DMS 273 (cell line): ENCODE measurements around the gene NRG3.

Experiments used
- DNase-seq: peaks from one replicate; lab custom pipeline; 2025; ENCODE audit not compliant: unreplicated experiment; lab: John Stamatoyannopoulos, UW

The NRG3 gene

DNA sequence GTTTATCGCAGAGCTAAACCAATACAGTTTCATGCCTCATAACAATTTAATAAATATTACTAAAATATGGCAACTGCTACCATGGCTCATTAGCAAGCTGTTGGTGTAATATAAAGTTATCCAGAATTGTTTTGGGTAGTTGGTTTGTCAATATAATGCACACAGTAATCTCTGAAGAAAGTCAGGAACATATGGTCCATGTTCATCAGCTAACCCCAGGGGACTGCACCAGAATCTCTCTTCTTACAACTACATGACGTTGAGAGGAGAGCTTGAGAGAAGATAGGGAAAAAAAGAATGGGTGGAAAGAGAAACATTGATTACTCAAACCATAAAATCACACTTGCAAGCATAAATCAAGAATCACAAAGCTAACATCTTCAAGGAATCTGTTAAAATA is 333.7 kb downstream of the NRG3 start:
- DNase-seq = no peak

DNA sequence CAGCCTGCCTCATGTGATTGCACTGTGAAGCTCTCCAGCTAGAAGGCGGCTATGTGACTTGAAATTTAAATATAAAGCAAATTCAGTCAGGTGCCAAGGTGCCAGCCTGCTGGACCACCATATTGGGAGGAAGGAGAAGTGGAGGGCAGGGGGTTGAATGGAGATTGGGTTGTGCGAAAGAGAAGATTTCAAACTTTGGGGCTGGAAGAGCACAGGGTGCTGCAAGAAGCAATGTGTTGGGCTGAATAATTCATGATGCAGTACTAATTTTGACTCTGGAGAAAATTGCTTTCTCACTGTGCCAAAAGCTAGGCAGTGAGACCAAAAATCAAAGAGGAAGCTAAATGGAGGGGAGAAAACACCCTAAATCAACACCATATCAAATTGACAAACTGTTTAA is 335.3 kb downstream of the NRG3 start:
- DNase-seq = peak; percentile 1

DNA sequence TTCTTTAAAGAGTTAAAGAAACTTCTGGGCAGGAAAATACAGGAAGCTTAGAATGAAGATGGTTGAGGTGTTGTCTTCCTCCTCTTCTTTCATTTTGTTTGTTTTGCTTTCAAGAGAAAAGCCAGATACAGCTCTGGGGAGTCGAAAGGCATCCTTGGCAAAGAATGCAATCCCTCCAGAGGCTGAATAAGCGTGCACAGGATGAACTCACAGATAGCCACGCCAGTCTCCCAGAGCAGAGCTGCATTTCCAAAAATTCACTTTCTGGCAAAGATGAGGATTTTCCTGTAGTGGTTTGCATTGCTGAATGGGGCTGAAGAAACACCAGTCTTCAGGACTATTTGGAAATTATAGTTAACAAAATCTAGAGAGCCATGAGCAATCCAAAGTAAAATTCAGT is 336.4 kb downstream of the NRG3 start:
- no peak for DNase-seq

DNA sequence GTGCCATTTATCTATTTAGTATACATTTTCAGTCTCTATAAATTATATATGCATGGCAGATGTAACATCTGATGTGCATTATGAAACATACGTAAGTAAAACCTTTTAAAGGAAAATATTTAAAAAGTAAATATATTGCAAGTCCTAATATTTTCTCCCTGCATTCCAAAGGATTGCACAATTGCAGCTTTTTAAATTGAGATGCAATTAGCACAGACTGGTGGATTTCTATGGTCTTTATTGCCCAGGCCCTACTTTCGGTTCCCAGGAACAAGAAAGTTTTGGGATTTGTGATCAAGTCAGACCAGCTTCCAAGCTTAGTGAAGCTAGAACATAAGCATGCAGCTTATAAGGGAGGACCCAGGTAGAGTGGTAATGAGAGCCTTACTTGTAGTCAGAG is 337.8 kb downstream of the NRG3 start:
- DNase-seq = no peak

DNA sequence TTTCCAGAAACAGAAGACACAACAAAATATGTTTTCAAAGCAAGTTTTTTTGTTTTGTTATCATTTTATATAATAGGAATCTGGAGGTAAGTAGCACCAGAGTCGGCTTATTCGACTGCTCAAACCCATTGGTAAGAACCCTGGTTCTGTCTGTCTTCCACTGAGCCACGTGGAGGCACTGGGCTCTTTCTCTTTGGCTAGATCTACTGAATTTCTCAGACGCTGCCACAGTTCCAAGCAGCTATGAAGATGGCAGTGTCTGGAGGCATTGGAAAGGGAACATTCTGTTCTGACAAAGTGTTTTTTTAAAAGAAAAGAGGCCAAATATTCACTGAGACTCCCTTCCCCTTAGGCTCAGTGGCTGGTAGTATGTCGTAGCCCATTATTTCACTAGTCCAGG is 338.8 kb downstream of the NRG3 start:
- DNase-seq = no peak

DNA sequence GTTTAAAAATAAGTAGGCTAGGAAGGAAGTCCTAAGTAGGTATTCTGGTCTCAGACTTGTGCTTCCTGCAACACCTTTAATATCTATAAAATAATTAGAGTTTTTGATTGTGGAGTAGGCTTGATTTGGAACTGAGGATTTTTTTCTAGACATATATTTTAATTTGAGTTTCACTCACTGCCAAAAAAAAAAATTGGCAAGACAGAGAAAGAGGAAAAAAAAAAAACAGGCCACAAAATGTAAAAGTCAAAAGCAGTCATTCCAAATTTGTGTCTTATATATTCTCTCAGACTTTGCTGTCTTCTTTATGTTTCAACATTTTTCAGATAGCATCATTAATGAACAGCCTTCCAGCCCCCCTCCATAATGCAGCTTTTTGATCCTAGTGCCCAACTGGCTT is 346.1 kb downstream of the NRG3 start:
- no peak for DNase-seq

DNA sequence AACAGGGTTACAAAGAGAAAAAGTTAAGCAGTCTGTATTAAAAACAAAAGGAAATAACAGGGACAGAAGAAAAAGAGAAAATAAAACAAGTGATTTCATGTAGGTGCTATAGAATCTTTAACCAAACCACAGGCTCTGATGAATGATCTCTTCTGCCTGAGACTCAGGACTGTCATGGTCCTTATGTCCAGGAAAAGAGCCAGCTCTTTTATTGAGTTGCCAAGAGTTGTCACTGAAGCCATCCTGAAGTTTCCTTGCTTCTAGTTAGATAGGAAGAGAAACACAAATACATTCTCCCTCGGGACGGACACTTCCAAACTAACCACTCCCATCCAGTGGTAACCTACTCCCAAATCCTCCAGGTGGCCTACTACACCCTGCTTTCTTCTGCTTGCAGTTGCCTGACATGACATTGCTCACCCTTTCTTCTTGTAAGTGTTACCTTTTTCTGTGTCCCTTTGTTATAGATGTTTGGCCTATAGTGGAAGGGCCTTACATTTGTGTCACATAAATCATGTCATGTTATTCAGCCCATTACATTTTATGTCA is 346.7 kb downstream of the NRG3 start:
- DNase-seq = peak; percentile 14

DNA sequence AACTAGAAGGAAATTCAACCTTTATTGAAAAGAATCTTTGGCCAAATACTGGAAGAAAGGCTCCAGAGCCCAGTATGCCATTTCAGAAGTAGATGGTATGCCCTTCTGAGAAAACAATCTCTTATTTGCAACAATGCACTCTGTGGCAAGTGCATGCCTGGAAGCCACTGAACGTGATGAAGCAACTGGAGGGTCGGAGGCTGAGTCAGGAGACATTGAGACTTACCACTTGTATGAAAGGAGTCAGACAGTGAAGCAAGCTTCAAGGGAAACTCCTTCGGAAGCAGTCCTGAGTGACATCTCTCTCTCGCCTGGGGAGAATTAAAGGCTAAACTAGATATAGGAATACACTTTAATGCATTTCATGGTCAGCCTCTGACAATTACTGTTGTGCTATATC is 353.7 kb downstream of the NRG3 start:
- DNase-seq = no peak

DNA sequence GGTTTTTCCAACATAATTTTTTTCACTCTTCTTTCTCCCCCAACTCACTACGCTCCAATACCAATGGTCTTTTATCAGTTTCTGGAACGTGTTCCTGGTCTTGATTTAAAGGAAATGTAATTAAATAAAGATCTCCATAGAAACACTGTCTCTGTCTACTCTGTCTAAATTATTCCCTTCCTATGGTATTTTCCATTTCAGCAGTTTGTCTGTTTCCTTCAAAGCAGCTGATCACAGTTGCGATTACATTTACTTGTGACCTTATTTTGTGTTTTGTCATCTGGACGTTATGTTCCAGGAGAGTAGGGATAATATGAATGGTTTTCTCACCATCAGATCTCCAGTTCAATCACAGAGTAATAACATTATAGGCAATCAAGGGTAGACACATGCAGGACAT is 359.2 kb downstream of the NRG3 start:
- no peak for DNase-seq

DNA sequence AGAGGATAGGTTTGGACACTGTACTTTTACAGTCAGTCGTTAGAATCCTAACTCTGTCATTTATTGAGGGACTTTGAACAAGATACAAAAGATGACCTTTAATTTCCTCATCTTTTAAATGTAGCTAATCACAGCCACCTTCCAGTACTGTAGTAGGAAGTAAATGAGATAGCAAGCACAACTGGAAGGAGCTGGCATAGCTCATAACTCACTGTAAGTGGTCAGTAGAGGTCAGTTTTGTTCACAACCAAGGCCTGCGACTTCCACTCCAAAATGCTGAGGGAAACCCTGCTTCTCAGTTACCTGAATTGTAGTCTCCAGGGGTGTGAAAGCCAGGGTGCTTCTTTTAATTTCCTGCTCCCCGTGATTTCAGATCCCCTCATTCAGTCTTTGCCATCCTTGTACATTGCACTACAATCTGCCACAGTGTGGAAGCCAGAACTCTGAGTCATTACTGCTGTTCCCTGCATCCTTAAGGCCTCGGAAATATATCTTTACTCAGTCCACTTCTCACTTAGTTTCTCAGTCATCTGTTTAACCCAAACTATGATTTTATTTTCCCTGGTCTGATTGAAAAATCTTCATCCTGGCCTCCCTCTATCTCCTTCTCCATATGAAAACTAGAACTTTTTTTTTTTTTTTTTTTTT is 361.2 kb downstream of the NRG3 start:
- DNase-seq = no peak

DNA sequence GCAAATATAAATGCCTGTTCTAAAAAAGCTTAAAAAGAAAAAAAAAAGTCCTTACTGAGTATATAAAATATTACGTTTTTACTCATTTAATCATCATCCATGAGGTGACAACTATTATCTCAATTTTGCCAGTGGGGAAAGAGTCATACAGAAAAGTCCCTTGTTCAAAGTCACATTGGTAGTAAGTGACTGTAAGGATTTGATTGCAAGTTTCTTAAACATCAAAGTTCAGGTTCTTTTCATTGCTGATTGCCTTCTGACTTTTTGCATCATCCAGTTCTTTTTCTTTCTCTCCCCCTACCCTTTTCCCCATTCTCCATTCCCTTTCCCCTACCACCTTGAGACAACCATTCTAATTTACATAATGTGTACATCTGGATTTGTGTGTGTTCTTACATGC is 363.3 kb downstream of the NRG3 start:
- DNase-seq = no peak

DNA sequence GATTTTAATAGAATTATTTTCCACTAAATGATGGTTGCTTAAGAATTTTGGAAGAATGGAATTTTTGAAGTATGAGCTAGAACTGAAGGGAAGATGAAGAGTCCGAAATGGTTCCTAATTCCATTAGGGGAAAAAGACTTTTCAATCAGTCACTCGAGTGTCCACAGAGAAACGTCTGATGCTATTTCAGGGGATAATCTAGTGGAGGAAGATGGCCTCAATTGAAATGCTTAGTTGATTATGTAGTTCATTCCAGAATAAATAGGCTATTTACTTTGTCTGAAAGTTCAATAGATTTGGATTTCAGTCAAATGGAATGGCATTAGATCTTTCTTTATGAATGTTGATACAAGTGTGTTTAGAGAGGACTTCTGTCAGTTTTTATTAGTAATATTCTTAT is 365.4 kb downstream of the NRG3 start:
- DNase-seq = no peak

DNA sequence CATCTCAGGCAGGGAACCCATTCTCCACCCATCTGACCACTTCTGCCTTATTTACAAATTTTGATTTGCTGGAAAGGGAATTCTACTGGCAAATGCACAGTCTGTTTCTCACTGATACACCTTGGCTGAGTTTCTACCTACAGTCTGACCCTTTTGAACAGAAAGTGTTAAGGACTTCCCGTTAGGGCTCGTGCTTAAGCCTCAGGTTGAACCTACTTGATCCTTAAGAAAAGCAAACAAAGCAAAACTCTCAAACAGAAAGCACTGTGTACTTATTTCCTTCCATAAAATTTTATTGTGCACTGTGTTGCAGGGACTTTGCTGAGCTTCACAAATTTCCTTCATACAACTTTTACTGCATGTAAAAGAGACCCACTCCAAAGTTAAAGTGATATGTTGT is 367.8 kb downstream of the NRG3 start:
- DNase-seq = no peak

DNA sequence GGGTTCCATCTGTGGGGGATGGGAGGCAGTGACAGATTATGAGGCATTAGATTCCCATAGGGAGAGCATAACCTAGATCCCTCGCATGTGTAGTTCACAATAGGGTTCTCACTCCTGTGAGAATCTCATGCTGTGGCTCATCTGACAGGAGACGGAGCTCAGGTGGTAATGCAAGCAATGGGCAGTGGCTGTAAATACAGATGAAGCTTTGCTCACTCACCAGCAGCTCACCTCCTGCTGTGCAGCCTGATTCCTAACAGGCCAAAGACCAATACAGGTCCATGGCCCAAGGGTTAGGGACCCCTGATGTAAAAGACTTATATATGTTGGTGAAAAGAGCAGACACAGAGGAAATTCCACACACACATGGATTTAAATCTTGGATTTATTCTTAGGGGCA is 370.2 kb downstream of the NRG3 start:
- no peak for DNase-seq

DNA sequence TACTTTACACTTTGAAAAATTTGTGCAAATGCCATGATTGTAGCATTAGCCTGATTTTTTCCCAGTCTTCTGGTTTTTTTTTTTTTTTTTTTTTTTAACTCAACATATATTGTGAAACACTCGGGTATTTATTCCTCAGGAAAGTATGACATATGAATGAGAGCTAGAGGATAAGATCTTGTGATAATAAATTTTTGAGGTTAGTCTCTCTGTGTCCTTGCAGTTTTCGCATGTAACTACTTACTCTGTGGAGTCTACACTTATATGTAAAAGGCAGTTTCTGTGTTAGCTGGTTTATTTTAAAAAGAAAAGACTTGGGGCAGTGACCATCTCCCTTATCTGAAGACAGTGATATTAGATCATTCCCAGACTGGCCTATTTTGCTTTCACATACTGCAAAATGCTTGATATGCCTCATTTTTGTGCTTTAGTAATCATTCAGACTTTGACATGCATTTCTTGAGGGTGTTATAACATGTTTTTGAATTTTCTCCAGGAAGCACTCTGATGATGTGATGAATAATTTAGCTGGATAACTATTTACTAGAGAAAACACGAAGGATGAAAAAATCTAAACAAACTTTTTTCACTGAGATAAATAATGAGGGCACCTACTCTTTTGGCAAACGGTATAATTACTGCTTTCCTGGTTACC is 371.0 kb downstream of the NRG3 start:
- DNase-seq = no peak

DNA sequence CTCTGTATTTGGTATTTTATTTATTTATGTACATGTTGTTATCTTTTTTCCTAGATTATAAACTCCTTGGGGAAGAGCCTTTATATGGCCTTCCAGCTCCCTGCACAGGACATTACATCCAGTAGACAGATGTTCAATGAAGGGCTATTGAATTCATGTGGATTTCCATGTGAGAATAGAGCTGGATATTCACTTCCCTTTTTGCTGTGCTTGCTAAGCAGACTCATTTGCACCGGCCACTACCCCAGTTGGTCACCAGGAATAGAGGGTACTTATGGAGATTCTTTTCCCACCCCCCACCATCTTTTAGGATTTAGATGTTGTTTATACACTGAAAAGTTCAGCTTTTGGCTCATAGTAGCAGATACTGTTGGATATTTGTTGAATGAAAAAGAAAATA is 374.1 kb downstream of the NRG3 start:
- DNase-seq = no peak

DNA sequence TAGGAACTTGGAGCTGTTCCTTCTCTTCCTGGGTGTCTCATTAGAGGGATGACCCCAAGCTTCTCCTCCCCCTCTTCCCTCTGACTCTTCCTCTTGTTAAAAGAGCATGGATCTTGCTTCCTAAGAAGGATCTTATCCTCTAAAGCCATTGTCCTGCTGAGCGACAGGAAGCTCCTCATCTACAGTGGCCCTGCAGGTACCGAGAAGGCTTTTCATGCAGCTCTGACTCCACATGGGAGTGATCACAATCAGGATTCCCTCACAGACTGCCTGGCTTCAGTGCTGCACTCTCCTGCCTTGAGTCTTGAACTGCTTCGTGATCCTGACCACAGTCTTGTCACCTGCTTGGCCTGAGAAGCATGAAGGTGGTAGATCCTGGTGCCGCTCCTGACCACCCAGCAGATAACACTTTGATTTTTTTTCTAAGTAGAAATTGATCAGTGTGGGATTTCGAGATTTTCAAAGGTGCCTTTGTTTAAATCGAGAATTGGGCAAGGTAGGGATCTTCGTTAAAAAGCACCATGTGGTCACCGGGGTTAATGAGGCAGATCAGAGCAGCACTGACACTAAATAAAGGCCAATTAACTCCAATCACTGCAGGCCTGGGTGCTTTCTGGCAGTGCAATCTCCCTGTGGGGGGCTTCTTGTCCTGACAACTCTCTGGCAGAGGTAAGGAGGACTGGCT is 376.4 kb downstream of the NRG3 start:
- no peak for DNase-seq

DNA sequence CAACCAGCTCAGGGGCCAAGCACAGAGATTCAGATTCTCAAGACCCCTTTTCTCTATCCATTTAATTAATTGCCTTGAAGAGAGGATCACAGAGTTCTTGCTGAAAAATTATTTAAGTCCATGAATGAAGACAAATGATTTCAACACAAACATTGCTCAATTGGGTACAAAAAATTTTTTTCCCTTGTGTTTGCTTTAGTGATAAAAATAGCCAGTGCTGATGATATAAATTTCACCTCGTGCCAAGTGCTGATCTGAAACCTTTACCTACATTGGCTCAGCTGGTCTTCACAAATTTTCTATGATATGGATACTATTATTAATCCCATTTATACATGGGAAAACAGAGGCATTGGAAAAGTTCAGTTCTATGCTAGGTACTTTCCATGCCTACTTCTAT is 377.1 kb downstream of the NRG3 start:
- DNase-seq = no peak

DNA sequence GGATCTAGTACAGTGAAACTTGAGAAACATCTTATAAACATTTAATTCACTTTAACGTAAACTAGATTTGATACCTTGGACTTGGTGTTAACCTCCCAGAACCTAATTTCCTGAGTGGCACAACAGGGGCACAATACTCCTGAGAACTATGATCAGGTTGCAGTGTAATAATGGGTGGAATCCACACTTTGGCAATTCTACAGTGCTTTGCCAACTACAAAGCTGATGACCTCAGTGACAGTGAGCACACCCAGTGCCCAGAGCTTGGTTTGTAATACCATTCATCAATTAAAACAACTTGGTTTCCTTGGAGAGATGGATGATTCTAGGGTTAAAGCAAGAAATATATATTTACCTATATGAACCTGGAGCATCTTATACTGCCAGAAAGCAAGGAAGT is 379.2 kb downstream of the NRG3 start:
- no peak for DNase-seq

DNA sequence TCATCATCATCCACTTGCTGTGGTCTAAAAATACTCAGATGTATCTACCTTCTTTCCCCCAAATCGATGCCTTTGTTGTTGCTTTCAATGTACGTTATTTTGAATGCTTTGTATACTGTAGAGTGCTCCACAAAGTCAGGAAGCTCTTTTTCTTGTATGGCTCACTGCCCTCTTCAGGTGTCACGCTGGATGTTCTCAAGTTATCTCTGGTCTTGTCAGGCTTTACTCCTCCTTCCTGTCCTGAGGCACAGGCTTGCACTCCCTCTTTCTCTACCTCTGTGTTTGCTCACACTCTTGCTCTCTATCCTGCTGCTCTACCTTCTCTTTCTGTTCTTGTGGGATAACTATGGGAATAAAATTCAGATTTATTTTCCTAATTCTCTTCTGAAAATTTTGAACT is 381.3 kb downstream of the NRG3 start:
- no peak for DNase-seq

DNA sequence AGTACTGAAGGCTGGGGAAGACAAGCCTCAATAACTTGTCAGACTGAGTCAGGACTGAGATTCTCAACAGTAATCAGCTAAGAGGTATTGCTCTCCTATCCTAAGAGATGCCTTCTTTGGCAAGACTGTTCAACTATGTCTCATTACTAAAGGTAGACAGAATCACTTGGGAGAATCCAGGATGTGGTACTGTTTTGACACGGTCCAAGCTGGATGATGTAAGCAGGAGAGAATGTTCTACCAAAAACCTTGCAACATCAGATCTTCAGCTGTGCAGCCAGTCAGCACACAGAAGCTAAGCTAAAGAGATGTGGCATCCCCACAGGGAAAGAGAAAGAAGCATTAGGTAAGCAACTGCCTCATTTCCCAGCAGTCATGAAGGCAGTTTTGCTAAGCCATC is 391.4 kb downstream of the NRG3 start:
- DNase-seq = no peak

DNA sequence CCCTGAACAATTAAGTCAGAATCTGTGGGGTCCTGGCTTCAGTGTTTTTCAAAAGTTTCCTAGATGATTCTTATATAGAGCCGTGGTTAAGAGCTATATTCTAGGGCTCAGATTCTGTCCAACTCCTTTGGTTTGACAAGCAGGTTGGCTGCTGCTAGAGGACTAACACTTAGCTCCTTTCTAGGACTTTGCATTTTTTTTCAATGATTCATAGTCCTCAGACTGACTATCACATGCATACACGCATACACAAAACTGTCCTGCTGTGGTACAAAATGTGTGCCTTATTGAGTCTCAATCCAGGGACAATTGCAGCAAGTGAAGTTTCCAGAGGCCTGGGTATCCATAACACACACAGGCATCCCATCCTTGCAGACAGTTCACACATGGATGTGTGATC is 392.0 kb downstream of the NRG3 start:
- DNase-seq = no peak
